ENCODE results near the gene TSACC.

Gene TSACC

GRCh38 chr1:156376958-156377919 lies 38.9 kb downstream of the TSACC start:
- DNase-seq, result no peak

GRCh38 chr1:156378557-156378956 lies 40.2 kb downstream of the TSACC start:
- DNase-seq, result no peak

GRCh38 chr1:156379420-156380165 lies 41.3 kb downstream of the TSACC start:
- DNase-seq, result no peak

- no peak for DNase-seq
These were observed 44.2 kb downstream of the TSACC start for GRCh38 chr1:156382561-156382960.

GRCh38 chr1:156383023-156383422 lies 44.7 kb downstream of the TSACC start:
- peak; percentile 85 for DNase-seq

GRCh38 chr1:156384007-156384406 lies 45.7 kb downstream of the TSACC start:
- no peak for DNase-seq

GRCh38 chr1:156384658-156385057 lies 46.3 kb downstream of the TSACC start:
- DNase-seq, result no peak

GRCh38 chr1:156385534-156386031 lies 47.3 kb downstream of the TSACC start:
- DNase-seq, result peak; percentile 77

GRCh38 chr1:156386134-156386901 lies 48.0 kb downstream of the TSACC start:
- DNase-seq, result no peak

- DNase-seq, result no peak
These were observed 48.9 kb downstream of the TSACC start for GRCh38 chr1:156386949-156387869.

GRCh38 chr1:156387870-156388173 lies 49.5 kb downstream of the TSACC start:
- no peak for DNase-seq

GRCh38 chr1:156388174-156389137 lies 50.1 kb downstream of the TSACC start:
- DNase-seq, result no peak

- no peak for DNase-seq
These were observed 51.0 kb downstream of the TSACC start for GRCh38 chr1:156389311-156389710.

- DNase-seq, result no peak
These were observed 52.4 kb downstream of the TSACC start for GRCh38 chr1:156390469-156391365.

GRCh38 chr1:156391366-156391677 lies 53.0 kb downstream of the TSACC start:
- DNase-seq, result no peak

GRCh38 chr1:156391701-156392100 lies 53.4 kb downstream of the TSACC start:
- DNase-seq, result no peak

GRCh38 chr1:156392452-156392853 lies 54.1 kb downstream of the TSACC start:
- DNase-seq, result no peak

- no peak for DNase-seq
These were observed 54.8 kb downstream of the TSACC start for GRCh38 chr1:156393095-156393494.

- DNase-seq, result no peak
These were observed 55.8 kb downstream of the TSACC start for GRCh38 chr1:156394082-156394481.
